Measurements from ENCODE around the gene RNF128.

- TF ChIP-seq POLR2A (IDR thresholded peaks at IDR 0.05; ENCODE audit: low read length) (no peak), GATA1 (IDR thresholded peaks at IDR 0.05; ENCODE audit: low read depth, low read length) (no peak)
Measured at GRCh38 chrX:106742193-106742592, 15.7 kb downstream of the RNF128 start.

All from erythroblast (primary cell).